LNCaP clone FGC (cell line): Measurements from ENCODE around the gene OBP2A.
A peak's percentile ranks its signal among the peaks of the same experiment; 100 is the strongest.

Experiments
- DNase-seq: peaks from one replicate; pipeline ENCODE4 v3.0.0-alpha.2; 2011; ENCODE audit warnings: low read depth
- H3K4me3 ChIP-seq: 2 replicates; pipeline ENCODE4 v1.5.1; 2011; ENCODE audit warnings: mild to moderate bottlenecking, low read depth, low read length, control low read depth
- TF ChIP-seq, protein P1 (sequence below): IDR thresholded peaks from 2 replicates; pipeline ENCODE4 v1.5.1; 2012; ENCODE audit warnings: mild to moderate bottlenecking; ENCODE audit not compliant: control insufficient read depth, insufficient read depth; ENCODE audit errors: extremely low read depth

Gene OBP2A

DNA sequence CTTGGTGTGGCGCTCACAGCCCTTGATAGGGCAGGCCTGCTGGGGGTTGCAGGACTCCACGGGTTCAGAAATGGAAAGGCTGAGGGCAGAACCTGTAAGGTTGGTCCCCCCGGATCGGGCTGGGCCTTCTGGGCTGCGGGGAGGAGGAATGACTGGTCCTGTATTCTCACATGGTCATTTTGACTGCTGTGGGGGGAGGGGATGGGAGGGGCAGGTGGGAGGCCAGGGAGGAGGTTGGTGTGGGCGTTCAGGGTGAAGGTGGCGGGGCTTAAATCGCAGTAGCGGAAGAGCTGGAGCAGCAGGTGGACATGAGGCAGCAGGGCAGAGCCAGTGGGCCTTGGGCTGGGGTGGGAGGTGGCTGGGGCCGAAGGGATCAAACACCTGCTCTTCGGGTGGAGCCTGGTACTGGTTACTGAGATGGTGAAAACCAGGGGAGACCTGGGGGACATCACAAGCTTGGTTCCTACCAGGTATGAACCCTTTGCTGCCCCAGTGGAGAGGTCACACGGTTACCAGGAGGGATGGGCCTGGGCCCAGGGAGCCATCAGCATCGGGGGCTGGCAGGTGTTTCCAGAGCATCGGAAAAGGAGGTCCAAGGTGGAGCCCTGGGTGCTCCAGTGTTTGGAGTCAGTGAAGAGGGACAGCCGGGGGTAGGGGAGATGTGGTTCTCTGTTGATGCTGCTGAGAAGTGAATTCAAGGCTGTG lies 43.6 kb upstream of the OBP2A start:
- TF ChIP-seq, protein P1, sequence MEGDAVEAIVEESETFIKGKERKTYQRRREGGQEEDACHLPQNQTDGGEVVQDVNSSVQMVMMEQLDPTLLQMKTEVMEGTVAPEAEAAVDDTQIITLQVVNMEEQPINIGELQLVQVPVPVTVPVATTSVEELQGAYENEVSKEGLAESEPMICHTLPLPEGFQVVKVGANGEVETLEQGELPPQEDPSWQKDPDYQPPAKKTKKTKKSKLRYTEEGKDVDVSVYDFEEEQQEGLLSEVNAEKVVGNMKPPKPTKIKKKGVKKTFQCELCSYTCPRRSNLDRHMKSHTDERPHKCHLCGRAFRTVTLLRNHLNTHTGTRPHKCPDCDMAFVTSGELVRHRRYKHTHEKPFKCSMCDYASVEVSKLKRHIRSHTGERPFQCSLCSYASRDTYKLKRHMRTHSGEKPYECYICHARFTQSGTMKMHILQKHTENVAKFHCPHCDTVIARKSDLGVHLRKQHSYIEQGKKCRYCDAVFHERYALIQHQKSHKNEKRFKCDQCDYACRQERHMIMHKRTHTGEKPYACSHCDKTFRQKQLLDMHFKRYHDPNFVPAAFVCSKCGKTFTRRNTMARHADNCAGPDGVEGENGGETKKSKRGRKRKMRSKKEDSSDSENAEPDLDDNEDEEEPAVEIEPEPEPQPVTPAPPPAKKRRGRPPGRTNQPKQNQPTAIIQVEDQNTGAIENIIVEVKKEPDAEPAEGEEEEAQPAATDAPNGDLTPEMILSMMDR, result no peak
- H3K4me3 ChIP-seq, result peak overlapping the region; percentile 84
- DNase-seq, result no peak

DNA sequence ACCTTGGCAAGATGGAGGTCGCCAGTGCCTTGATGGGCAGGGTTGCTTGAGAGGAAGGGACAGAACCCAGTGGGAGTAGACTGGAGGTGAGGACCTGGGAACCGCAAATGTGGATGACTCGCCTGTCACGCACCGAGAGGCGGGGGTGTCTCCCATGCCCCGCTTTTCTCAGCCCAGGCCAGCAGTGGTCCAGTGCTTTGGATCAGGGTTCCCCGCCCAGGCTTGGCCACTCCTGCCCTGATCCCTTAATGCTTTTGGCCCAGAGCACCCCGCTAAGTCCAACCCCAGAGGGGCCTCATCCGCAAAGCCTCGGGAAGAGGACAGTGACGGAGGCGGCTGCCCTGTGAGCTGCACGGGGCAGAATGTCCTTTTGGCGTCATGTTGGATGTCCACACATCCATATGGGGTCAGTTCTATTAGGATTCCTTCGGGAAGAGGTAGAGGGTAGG lies 43.0 kb upstream of the OBP2A start:
- TF ChIP-seq, protein P1, result no peak
- DNase-seq, result no peak
- H3K4me3 ChIP-seq, result no peak overlapping the region

DNA sequence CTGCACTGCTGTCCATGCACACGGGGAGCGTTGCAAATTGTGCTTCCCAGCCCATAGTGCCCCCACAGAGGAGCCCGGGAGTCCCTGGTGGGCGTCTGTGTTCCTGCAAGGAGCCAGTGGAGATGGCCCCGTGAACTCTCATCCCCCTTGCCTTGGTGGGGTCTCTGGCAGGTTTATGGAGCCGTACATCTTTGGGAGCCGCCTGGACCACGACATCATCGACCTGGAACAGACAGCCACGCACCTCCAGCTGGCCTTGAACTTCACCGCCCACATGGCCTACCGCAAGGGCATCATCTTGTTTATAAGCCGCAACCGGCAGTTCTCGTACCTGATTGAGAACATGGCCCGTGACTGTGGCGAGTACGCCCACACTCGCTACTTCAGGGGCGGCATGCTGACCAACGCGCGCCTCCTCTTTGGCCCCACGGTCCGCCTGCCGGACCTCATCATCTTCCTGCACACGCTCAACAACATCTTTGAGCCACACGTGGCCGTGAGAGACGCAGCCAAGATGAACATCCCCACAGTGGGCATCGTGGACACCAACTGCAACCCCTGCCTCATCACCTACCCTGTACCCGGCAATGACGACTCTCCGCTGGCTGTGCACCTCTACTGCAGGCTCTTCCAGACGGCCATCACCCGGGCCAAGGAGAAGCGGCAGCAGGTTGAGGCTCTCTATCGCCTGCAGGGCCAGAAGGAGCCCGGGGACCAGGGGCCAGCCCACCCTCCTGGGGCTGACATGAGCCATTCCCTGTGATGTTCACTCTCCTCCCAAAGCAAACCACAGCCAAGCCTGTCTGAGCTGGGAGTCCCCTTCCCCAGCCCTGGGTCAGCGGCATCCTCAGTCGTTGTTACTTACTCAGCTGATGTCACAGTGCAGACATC lies 42.3 kb upstream of the OBP2A start:
- no peak for DNase-seq
- TF ChIP-seq, protein P1, result no peak
- H3K4me3 ChIP-seq, result no peak overlapping the region

DNA sequence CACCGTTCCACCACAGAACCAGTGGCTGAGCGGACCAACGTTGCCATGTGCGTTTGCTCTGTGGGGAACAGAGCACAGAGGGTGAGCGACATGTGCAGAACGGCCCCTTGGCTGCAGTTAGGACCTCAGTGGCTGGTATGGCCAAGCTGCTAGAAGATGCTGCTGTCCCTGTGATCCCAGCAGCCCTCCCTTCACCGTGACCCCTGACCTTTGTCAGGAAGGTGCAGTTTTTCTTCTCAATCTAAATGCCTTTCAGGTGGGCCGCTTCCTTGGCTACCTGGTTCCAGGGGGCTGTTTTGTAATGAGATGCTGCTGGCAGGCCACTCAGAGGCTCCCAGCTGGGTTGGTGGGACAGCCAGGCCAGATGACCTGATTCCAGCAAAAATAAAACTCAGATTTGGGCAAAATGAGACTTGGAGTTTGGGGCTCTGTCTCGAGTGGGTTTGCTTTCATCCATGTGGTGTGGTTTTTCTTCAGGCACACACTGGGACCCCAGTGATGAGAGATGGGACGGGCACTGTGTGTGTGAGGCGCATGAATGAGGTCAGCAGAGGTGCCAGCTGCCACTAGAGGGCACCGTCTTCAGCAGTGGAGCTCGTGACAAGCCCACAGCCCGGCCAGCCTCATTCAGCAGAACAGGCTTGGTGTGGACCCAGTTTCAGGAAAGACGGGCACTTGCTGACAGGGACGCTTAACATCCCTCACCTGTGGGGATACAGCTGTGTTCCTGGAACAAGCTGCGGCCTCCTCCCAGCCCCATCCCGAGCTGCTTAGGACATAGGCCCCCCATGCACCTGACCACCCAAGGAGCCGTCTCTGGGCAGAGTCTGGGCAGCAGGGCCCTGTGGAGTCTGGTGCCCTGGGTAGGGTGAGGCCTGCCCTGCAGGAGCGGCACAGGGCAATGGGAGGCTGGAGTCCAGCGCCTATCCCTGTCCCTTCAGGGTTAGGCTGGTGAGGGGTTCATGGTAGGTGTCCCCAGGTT lies 41.4 kb upstream of the OBP2A start:
- peak; percentile 25 for DNase-seq
- no peak overlapping the region for H3K4me3 ChIP-seq
- TF ChIP-seq, protein P1, result peak; percentile 93

DNA sequence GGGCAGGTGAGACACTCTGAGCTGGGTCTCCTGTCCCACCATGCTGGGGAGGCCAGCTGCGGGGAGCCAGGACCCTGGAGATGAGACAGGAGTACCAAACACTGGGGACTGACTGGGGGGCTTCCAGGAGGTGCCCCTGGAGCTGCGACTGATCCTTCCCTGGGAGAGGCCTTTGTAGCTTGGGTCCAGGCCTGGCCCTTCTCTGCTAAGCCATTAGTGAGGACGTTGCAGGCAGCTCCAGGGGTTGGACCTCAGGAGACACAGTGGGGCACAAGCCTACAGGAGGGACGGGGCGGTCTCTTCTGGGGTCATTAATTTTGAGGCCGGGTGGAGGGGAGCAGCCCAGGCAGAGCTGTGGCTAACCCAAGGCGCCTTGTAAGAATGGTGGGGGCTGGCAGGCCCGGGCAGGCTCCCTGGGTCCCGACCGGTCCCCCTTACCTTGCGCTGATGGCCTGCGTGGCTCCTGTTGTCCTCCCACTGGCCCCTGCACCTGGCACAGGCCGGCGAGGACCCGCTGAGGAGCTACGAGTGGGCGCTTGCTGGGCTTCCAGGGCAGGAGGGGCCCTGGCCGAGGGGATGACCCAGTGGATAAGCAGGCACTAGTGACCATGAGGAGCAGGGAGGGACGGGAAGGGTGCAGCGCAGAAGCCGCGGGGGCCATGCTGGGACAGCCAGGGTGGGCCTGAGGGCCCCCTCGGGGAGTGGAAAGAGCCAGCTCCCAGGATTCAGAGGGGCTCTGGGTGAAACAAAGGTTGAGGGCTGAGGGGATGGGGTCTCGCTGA lies 40.3 kb upstream of the OBP2A start:
- no peak for DNase-seq
- no peak overlapping the region for H3K4me3 ChIP-seq
- TF ChIP-seq, protein P1, result no peak
